ENCODE results near the gene RTN4IP1. TPM values are rescaled to one million over a fixed set of nuclear protein-coding genes. Genes with fewer than 3 reads are reported as not detected.
A peak's percentile ranks its signal among the peaks of the same experiment; 100 is the strongest.

RTN4IP1 gene
- total RNA-seq, 4 donors from 2014 or later, result 1.6 to 11.1 (median 6.0) TPM

- Histone ChIP-seq H3K27ac (peak overlapping the region in 2 of 4 donors; percentile 51 to 54), H3K36me3 (peaks cover 0 to 80% (median 15%) of the 10 kb centered on the region in 3 donors), H3K9me3 (no peaks in the 10 kb centered on the region), H3K4me3 (no peak overlapping the region), H3K4me1 (peaks cover 0 to 43% (median 19%) of the 10 kb centered on the region in 3 donors), H3K27me3 (no peaks in the 10 kb centered on the region)
- DNase-seq, result no peak
- intact Hi-C loops (cut with DNase I), result no loop called here
- no peak for TF ChIP-seq POLR2A (IDR thresholded peaks at IDR 0.05)
- TF ChIP-seq CTCF (IDR thresholded peaks at IDR 0.05), result no peak
- WGBS, 2 donors, result 68 to 74% methylated on average over 2 of the region's 2 CpGs
Measured at GRCh38 chr6:106527117-106527516, 102.2 kb downstream of the RTN4IP1 start.

- WGBS, 2 donors, result 61 to 69% methylated on average over 1 of the region's 1 CpG
- Histone ChIP-seq H3K4me1 (peaks cover 0 to 50% (median 19%) of the 10 kb centered on the region in 3 donors), H3K36me3 (peaks cover 0 to 80% (median 15%) of the 10 kb centered on the region in 3 donors), H3K27ac (peak overlapping the region in 1 of 4 donors; percentile 65), H3K9me3 (no peaks in the 10 kb centered on the region), H3K27me3 (no peaks in the 10 kb centered on the region), H3K4me3 (no peak overlapping the region)
- no peak for DNase-seq
- intact Hi-C loops (cut with DNase I), result no loop called here
- no peak for TF ChIP-seq CTCF (IDR thresholded peaks at IDR 0.05)
- TF ChIP-seq POLR2A (IDR thresholded peaks at IDR 0.05), result no peak
Measured at GRCh38 chr6:106525882-106526275, 103.4 kb downstream of the RTN4IP1 start.

GRCh38 chr6:106525107-106525881 lies 104.0 kb downstream of the RTN4IP1 start:
- WGBS, 2 donors, result 20 to 31% methylated on average over 7 of the region's 7 CpGs
- Histone ChIP-seq H3K9me3 (no peaks in the 10 kb centered on the region), H3K4me1 (peaks cover 0 to 56% (median 20%) of the 10 kb centered on the region in 3 donors), H3K36me3 (peaks cover 2 to 80% (median 15%) of the 10 kb centered on the region in 3 donors), H3K27me3 (no peaks in the 10 kb centered on the region), H3K4me3 (peak overlapping the region in 3 of 4 donors; percentile 10 to 49 (median 18)), H3K27ac (peak overlapping the region; percentile 28 to 74 (median 64))
- TF ChIP-seq POLR2A (IDR thresholded peaks at IDR 0.05) (no peak), CTCF (IDR thresholded peaks at IDR 0.05) (no peak)
- intact Hi-C loops (cut with DNase I), result no loop called here
- no peak for DNase-seq

- H3K27ac ChIP-seq, result peak overlapping the region in 3 of 4 donors; percentile 42 to 74 (median 65)
- WGBS, 2 donors, result 66 to 68% methylated on average over 6 of the region's 6 CpGs
- peaks cover 15 to 68% (median 31%) of the 10 kb centered on the region in 3 donors for H3K4me1 ChIP-seq
Measured at GRCh38 chr6:106522562-106523250, 106.6 kb downstream of the RTN4IP1 start.

More at GRCh38 chr6:106522562-106523250, 106.6 kb downstream of the RTN4IP1 start:
- Histone ChIP-seq H3K27me3 (no peaks in the 10 kb centered on the region), H3K4me3 (peak overlapping the region in 2 of 4 donors; percentile 22 to 24), H3K36me3 (peaks cover 3 to 66% (median 9%) of the 10 kb centered on the region in 3 donors), H3K9me3 (no peaks in the 10 kb centered on the region)
- intact Hi-C loops (cut with DNase I), result no loop called here
- TF ChIP-seq CTCF (IDR thresholded peaks at IDR 0.05) (no peak), POLR2A (IDR thresholded peaks at IDR 0.05) (no peak)
- DNase-seq, result no peak

Small RNA genes lying within 50 kb of the gene (small RNA-seq; reads per million reads assigned to genes)
- 0 reads per million in 4 donors for gene RNU6-527P

Other genes starting within 250 kb of the RTN4IP1 start
- gene QRSL1, start 80 bp upstream of the RTN4IP1 start, total RNA-seq, result 10 to 100 TPM in 2 of 4 donors, 1 to 10 TPM in 2; 4.8 to 11.1 (median 9.3) TPM